HG03571 (cell line): ENCODE measurements around the gene TEX35.
"Not testable (repeated sequence)": the region's sequence is repeated elsewhere in the genome, so short reads cannot be mapped to it uniquely, and the experiment has no call there.

ENCODE experiments used
- ATAC-seq: cut with Tn5 transposase; IDR thresholded peaks from one replicate; pipeline ENCODE4 v1.9.1; 2021; ENCODE audit not compliant: unreplicated experiment

The TEX35 gene

GRCh38 chr1:178540646-178541045 lies 27.7 kb downstream of the TEX35 start:
- ATAC-seq = no peak

GRCh38 chr1:178541379-178541778 lies 28.5 kb downstream of the TEX35 start:
- ATAC-seq = no peak

GRCh38 chr1:178541829-178542553 lies 29.1 kb downstream of the TEX35 start:
- peak; percentile 52 for ATAC-seq

- ATAC-seq = peak; percentile 75
These were observed 29.8 kb downstream of the TEX35 start for GRCh38 chr1:178542554-178543289.

- peak; percentile 41 for ATAC-seq
These were observed 30.3 kb downstream of the TEX35 start for GRCh38 chr1:178543290-178543607.

- no peak for ATAC-seq
These were observed 31.6 kb downstream of the TEX35 start for GRCh38 chr1:178544531-178544930.

- ATAC-seq = no peak
These were observed 35.2 kb downstream of the TEX35 start for GRCh38 chr1:178548108-178548507.

GRCh38 chr1:178551307-178551706 lies 38.4 kb downstream of the TEX35 start:
- ATAC-seq = no peak

- no peak for ATAC-seq
These were observed 39.0 kb downstream of the TEX35 start for GRCh38 chr1:178551940-178552339.

GRCh38 chr1:178552856-178553255 lies 39.9 kb downstream of the TEX35 start:
- ATAC-seq = no peak

GRCh38 chr1:178554351-178554750 lies 41.4 kb downstream of the TEX35 start:
- not testable (repeated sequence) for ATAC-seq

- not testable (repeated sequence) for ATAC-seq
These were observed 42.7 kb downstream of the TEX35 start for GRCh38 chr1:178555613-178556012.

- not testable (repeated sequence) for ATAC-seq
These were observed 45.9 kb downstream of the TEX35 start for GRCh38 chr1:178558816-178559215.

GRCh38 chr1:178560871-178561376 lies 48.0 kb downstream of the TEX35 start:
- ATAC-seq = no peak

GRCh38 chr1:178563099-178563820 lies 50.4 kb downstream of the TEX35 start:
- no peak for ATAC-seq

- no peak for ATAC-seq
These were observed 51.3 kb downstream of the TEX35 start for GRCh38 chr1:178564086-178564782.

GRCh38 chr1:178564783-178565180 lies 51.9 kb downstream of the TEX35 start:
- ATAC-seq = no peak

GRCh38 chr1:178565586-178565985 lies 52.7 kb downstream of the TEX35 start:
- no peak for ATAC-seq

GRCh38 chr1:178566187-178566586 lies 53.3 kb downstream of the TEX35 start:
- peak; percentile 75 for ATAC-seq

- no peak for ATAC-seq
These were observed 58.9 kb downstream of the TEX35 start for GRCh38 chr1:178571807-178572206.
